Measurements from ENCODE around the gene SH3GL2.

GRCh38 chr9:17636821-17637220 is 58.0 kb downstream of the SH3GL2 start:
- no peak for TF ChIP-seq CTCF (IDR thresholded peaks at IDR 0.05 in 8 of 11, conservative IDR thresholded peaks at IDR 0.05 in 3 of 11)
- no peak for TF ChIP-seq POLR2A (IDR thresholded peaks at IDR 0.05)
- TF ChIP-seq POLR2AphosphoS5 (IDR thresholded peaks at IDR 0.05), result no peak
